DND-41 (cell line): ENCODE results near the gene RAB18.

Experiments used
- ATAC-seq: fragments of 200-7000 bp; cut with Tn5 transposase; 3 replicates; pipeline ENCODE4 v1.9.1; 2021; ENCODE audit warnings: low read depth; ENCODE audit not compliant: insufficient read depth
- DNase-seq: peaks from one replicate; pipeline ENCODE4 v3.0.0-alpha.2; 2020
- H2AFZ ChIP-seq: 2 replicates; pipeline ENCODE4 v1.6.0; 2012; ENCODE audit warnings: low read depth, low read length
- H3K27ac ChIP-seq: 2 replicates; pipeline ENCODE4 v1.5.1; 2012; ENCODE audit warnings: low read length, inconsistent platforms
- H3K27me3 ChIP-seq: fragments of 200-600 bp; sonication (generic); 2 replicates; pipeline ENCODE4 v1.6.0; 2012; ENCODE audit warnings: low read length, mild to moderate bottlenecking, inconsistent platforms; ENCODE audit not compliant: insufficient read depth, poor library complexity
- H3K36me3 ChIP-seq: 2 replicates; pipeline ENCODE4 v1.5.1; 2012; ENCODE audit warnings: low read length, inconsistent platforms; ENCODE audit not compliant: insufficient read depth
- H3K4me1 ChIP-seq: 2 replicates; pipeline ENCODE4 v1.5.1; 2012; ENCODE audit warnings: mild to moderate bottlenecking, low read length; ENCODE audit not compliant: insufficient read depth
- H3K4me2 ChIP-seq: 2 replicates; pipeline ENCODE4 v1.6.0; 2012; ENCODE audit warnings: mild to moderate bottlenecking, moderate library complexity, low read length, inconsistent platforms; ENCODE audit not compliant: insufficient read depth
- H3K4me3 ChIP-seq, 2 experiments: fragments of 200-600 bp in 1 of 2; shearing (Covaris generic) in 1 of 2; 2 replicates each; pipeline ENCODE4 v1.5.1; 2012 to 2016; ENCODE audit warnings: inconsistent platforms in 2 of 2, low read length in 2 of 2, mild to moderate bottlenecking in 2 of 2, low read depth in 1 of 2, moderate library complexity in 1 of 2
- H3K79me2 ChIP-seq: 2 replicates; pipeline ENCODE4 v1.6.0; 2012; ENCODE audit warnings: low read length, inconsistent platforms; ENCODE audit not compliant: insufficient read depth
- H3K9ac ChIP-seq: 2 replicates; pipeline ENCODE4 v1.6.0; 2012; ENCODE audit warnings: low read depth, mild to moderate bottlenecking, inconsistent platforms, low read length, moderate library complexity
- H3K9me3 ChIP-seq: 2 replicates; pipeline ENCODE4 v1.5.1; 2012; ENCODE audit warnings: low read length, moderate library complexity, mild to moderate bottlenecking, inconsistent platforms; ENCODE audit not compliant: insufficient read depth, severe bottlenecking
- H4K20me1 ChIP-seq: 2 replicates; pipeline ENCODE4 v1.6.0; 2012; ENCODE audit warnings: low read length; ENCODE audit not compliant: insufficient read depth
- EZH2 ChIP-seq: IDR thresholded peaks from 3 replicates; pipeline ENCODE4 v1.6.1; 2012; ENCODE audit warnings: borderline replicate concordance, low read depth, mild to moderate bottlenecking, moderate library complexity, low read length, inconsistent platforms; ENCODE audit not compliant: severe bottlenecking
- TF ChIP-seq, protein P1 (sequence below): IDR thresholded peaks from 2 replicates; pipeline ENCODE4 v1.5.1; 2012; ENCODE audit warnings: borderline replicate concordance, low read length, moderate library complexity, mild to moderate bottlenecking; ENCODE audit not compliant: poor library complexity, severe bottlenecking; ENCODE audit errors: extremely low read depth

RAB18 gene

GRCh38 chr10:27457966-27458365, 46.1 kb upstream of the RAB18 start:
- H3K4me3 ChIP-seq = no peak overlapping the region
- H2AFZ ChIP-seq = no peak overlapping the region
- no peak overlapping the region for H3K27ac ChIP-seq
- H3K4me2 ChIP-seq = no peak overlapping the region
- TF ChIP-seq, protein P1, sequence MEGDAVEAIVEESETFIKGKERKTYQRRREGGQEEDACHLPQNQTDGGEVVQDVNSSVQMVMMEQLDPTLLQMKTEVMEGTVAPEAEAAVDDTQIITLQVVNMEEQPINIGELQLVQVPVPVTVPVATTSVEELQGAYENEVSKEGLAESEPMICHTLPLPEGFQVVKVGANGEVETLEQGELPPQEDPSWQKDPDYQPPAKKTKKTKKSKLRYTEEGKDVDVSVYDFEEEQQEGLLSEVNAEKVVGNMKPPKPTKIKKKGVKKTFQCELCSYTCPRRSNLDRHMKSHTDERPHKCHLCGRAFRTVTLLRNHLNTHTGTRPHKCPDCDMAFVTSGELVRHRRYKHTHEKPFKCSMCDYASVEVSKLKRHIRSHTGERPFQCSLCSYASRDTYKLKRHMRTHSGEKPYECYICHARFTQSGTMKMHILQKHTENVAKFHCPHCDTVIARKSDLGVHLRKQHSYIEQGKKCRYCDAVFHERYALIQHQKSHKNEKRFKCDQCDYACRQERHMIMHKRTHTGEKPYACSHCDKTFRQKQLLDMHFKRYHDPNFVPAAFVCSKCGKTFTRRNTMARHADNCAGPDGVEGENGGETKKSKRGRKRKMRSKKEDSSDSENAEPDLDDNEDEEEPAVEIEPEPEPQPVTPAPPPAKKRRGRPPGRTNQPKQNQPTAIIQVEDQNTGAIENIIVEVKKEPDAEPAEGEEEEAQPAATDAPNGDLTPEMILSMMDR = no peak
- TF ChIP-seq EZH2 = no peak
- no peaks in the 10 kb centered on the region for H3K4me1 ChIP-seq
- peaks cover 16% of the 10 kb centered on the region for H3K27me3 ChIP-seq
- no peaks in the 10 kb centered on the region for H4K20me1 ChIP-seq
- no peaks in the 10 kb centered on the region for H3K36me3 ChIP-seq
- DNase-seq (no peak), ATAC-seq (no peak)
- H3K9me3 ChIP-seq = no peaks in the 10 kb centered on the region
- H3K9ac ChIP-seq = no peak overlapping the region
- no peaks in the 10 kb centered on the region for H3K79me2 ChIP-seq

DNA sequence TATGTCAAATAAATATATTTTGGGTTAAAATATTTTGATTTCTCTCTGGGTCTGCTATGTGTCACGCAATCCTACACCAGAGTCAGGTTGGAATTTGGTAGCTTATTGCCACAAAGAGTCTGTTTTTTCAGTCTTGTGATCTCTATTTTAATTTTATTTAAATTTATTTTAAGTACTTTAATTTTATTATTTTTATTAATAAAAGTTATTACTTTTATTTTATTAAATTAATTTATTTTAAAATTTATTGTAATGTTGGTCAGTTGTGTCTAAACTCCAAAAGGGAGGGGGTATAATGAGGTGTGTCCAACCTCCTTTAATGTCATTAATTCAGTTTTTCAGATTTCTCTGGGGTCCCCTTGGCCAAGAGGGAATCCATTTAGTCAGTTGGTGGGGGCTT, 42.8 kb upstream of the RAB18 start:
- DNase-seq (no peak), ATAC-seq (no peak)
- no peak overlapping the region for H3K27ac ChIP-seq
- H2AFZ ChIP-seq = no peak overlapping the region
- H3K79me2 ChIP-seq = no peaks in the 10 kb centered on the region
- H3K27me3 ChIP-seq = peaks cover 11% of the 10 kb centered on the region
- no peaks in the 10 kb centered on the region for H3K36me3 ChIP-seq
- no peak overlapping the region for H3K4me3 ChIP-seq
- no peak overlapping the region for H3K9ac ChIP-seq
- no peaks in the 10 kb centered on the region for H4K20me1 ChIP-seq
- H3K4me1 ChIP-seq = 0 out of 2 replicates have a peak, but pooled peaks cover 2% of the 10 kb centered on the region
- TF ChIP-seq, protein P1 = no peak
- TF ChIP-seq EZH2 = no peak
- H3K9me3 ChIP-seq = no peaks in the 10 kb centered on the region
- H3K4me2 ChIP-seq = no peak overlapping the region

DNA sequence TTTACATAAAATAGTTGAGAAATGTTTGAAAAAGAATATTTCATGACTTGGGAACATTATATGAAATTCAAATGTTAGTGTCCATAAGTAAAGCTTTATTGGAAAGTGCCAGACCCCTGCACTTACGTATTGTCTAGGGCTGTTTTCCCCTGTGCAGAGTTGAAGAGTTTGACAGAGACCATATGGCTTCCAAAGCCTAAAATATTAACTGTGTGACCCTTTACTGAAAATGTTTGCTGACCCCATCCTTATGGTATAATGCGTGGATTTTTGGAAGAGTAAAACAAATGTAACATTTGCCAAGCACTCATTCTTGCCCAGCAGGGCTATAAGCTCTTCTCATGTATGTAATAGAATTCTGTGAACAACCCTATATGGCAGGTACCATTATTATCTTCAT, 40.1 kb upstream of the RAB18 start:
- no peak for ATAC-seq

More for the DNA sequence above, 40.1 kb upstream of the RAB18 start:
- Histone ChIP-seq H3K27me3 (peaks cover 5% of the 10 kb centered on the region), H3K27ac (no peak overlapping the region), H3K36me3 (no peaks in the 10 kb centered on the region), H3K4me1 (0 out of 2 replicates have a peak, but pooled peaks cover 2% of the 10 kb centered on the region), H3K9me3 (no peaks in the 10 kb centered on the region), H3K9ac (no peak overlapping the region), H3K4me3 (no peak overlapping the region), H3K4me2 (no peak overlapping the region), H4K20me1 (no peaks in the 10 kb centered on the region), H3K79me2 (no peaks in the 10 kb centered on the region), H2AFZ (no peak overlapping the region)
- no peak for TF ChIP-seq EZH2
- TF ChIP-seq, protein P1 = no peak
- no peak for DNase-seq
